CD4-positive, alpha-beta T cell (primary cell): ENCODE measurements around the gene RPS14. TPM values are rescaled to one million over a fixed set of nuclear protein-coding genes. Genes with fewer than 3 reads are reported as not detected.
A peak's percentile ranks its signal among the peaks of the same experiment; 100 is the strongest.

Experiments used
- ATAC-seq: fragments of 200-7000 bp; cut with Tn5 transposase; one replicate; pipeline ENCODE4 v1.10.0; 2022; ENCODE audit warnings: mild to moderate bottlenecking; ENCODE audit not compliant: poor library complexity
- CTCF ChIA-PET: fragments of 350-600 bp; sonication (Branson Sonifier 250); formaldehyde crosslinking; loops from one replicate; lab custom pipeline; 2021; ENCODE audit warnings: antibody characterized with exemption, inconsistent platforms; lab: Charles Lee
- POLR2A ChIA-PET: fragments of 350-600 bp; sonication (Branson Sonifier 250); formaldehyde crosslinking; loops from one replicate; lab custom pipeline; 2021; ENCODE audit warnings: antibody characterized with exemption, inconsistent platforms; lab: Charles Lee
- DNase-seq, 14 experiments: peaks; one replicate each; pipeline ENCODE4 v3.0.0-alpha.2; 2013 to 2020; ENCODE audit warnings: mixed read lengths in 2 of 14
- H3K27ac ChIP-seq, 2 donors: one replicate each; pipeline versions ENCODE4 v1.5.1 to v1.7.0; 2013; ENCODE audit warnings: low read length in 2 of 2, low read depth in 1 of 2, mild to moderate bottlenecking in 1 of 2
- H3K27me3 ChIP-seq, 2 experiments: 1 replicate in 1 of 2; 2 replicates in 1 of 2; pipeline versions ENCODE4 v1.6.1 to v1.7.0; 2013; ENCODE audit warnings: low read length in 2 of 2, control low read depth in 1 of 2, mild to moderate bottlenecking in 1 of 2, moderate library complexity in 1 of 2; ENCODE audit not compliant: insufficient read depth in 2 of 2, control insufficient read depth in 1 of 2
- H3K36me3 ChIP-seq: one replicate; pipeline ENCODE4 v1.6.1; 2013; ENCODE audit warnings: low read length, control low read depth; ENCODE audit not compliant: insufficient read depth
- H3K4me1 ChIP-seq: one replicate; pipeline ENCODE4 v1.6.1; 2013; ENCODE audit warnings: low read length, control low read depth; ENCODE audit not compliant: insufficient read depth
- H3K4me3 ChIP-seq: one replicate; pipeline ENCODE4 v1.5.1; 2013; ENCODE audit warnings: mild to moderate bottlenecking, low read length, moderate library complexity
- H3K9me3 ChIP-seq, 2 experiments: 1 replicate in 1 of 2; 2 replicates in 1 of 2; pipeline versions ENCODE4 v1.6.1 to v1.7.0; 2013; ENCODE audit warnings: low read length in 2 of 2, mild to moderate bottlenecking in 2 of 2, control low read depth in 1 of 2, moderate library complexity in 1 of 2; ENCODE audit not compliant: control insufficient read depth in 1 of 2, insufficient read depth in 1 of 2
- H3K27ac Mint-ChIP-seq: one replicate; pipeline ENCODE4 v1.8.0; 2020; ENCODE audit warnings: mixed read lengths
- H3K27me3 Mint-ChIP-seq: one replicate; pipeline ENCODE4 v1.8.0; 2021; ENCODE audit warnings: mixed read lengths
- H3K36me3 Mint-ChIP-seq: one replicate; pipeline ENCODE4 v1.8.0; 2021; ENCODE audit warnings: low read depth, mixed read lengths
- H3K4me1 Mint-ChIP-seq: one replicate; pipeline ENCODE4 v1.8.0; 2021; ENCODE audit warnings: low read depth, mixed read lengths
- H3K4me3 Mint-ChIP-seq: one replicate; pipeline ENCODE4 v1.8.0; 2020; ENCODE audit warnings: mild to moderate bottlenecking, mixed read lengths
- H3K9me3 Mint-ChIP-seq: one replicate; pipeline ENCODE4 v1.8.0; 2020; ENCODE audit warnings: mixed read lengths
- CTCF ChIP-seq: fragments of 200-600 bp; IDR thresholded peaks from one replicate; pipeline ENCODE4 v1.8.0; 2022; ENCODE audit warnings: antibody characterized with exemption, mild to moderate bottlenecking
- intact Hi-C, 2 experiments: fragments of 100-400 bp; cut with DNase I in 1 of 2; cut with micrococcal nuclease in 1 of 2; formaldehyde crosslinking; loops; one replicate each; pipeline versions ENCODE4 v1.15.1 to v1.9.0; 2023 to 2025; cut with DNase I, micrococcal nuclease
- total RNA-seq, 174 experiments: library from RNA in 2 of 174; stranded (reverse) in 2 of 174; gene quantifications; one replicate each; pipeline ENCODE4 v1.2.3 and lab custom pipeline; 2021 to 2026

Gene RPS14
- total RNA-seq, 2 experiments from 2014 or later: 5,224 to 5,317 TPM

GRCh38 chr5:150398722-150399523, 50.6 kb downstream of the RPS14 start:
- no peak for TF ChIP-seq CTCF
- Mint-ChIP-seq H3K4me1 (no peaks in the 10 kb centered on the region), H3K36me3 (peaks cover 87% of the 10 kb centered on the region), H3K27ac (peak overlapping the region; percentile 65), H3K4me3 (no peak overlapping the region), H3K9me3 (no peaks in the 10 kb centered on the region), H3K27me3 (no peaks in the 10 kb centered on the region)
- ChIA-PET CTCF (interaction anchor here (0.6 to 3.4 kb wide), 4 partner anchors 10 to 853 kb away, joined by 3 to 28 read pairs (median 11); partner anchors contain the start of gene CD74), POLR2A (interaction anchor here (0.9 to 3.0 kb wide), 4 partner anchors 11 to 37 kb away, joined by 4 to 18 read pairs (median 9); partner anchors contain the start of gene CD74)
- Histone ChIP-seq H3K4me1 (no peaks in the 10 kb centered on the region), H3K27me3 (no peaks in the 10 kb centered on the region), H3K27ac (no peak overlapping the region), H3K9me3 (no peaks in the 10 kb centered on the region), H3K36me3 (peaks cover 89% of the 10 kb centered on the region), H3K4me3 (no peak overlapping the region)
- ATAC-seq (peak; percentile 62), DNase-seq (peak in 5 of 14 experiments; percentile 17 to 69 (median 27))
- intact Hi-C loops: loop anchor here in 1 of 2 experiments (1.0 kb wide), 1 partner anchor 37 kb away; no protein-coding TSS in a partner anchor

GRCh38 chr5:150397782-150398721, 51.5 kb downstream of the RPS14 start:
- H3K9me3 Mint-ChIP-seq: no peaks in the 10 kb centered on the region
- POLR2A ChIA-PET: interaction anchor here (0.6 to 3.0 kb wide), 5 partner anchors 10 to 38 kb away, joined by 3 to 18 read pairs (median 5); partner anchors contain the start of gene CD74
- no peak overlapping the region for H3K4me3 ChIP-seq
- H3K4me3 Mint-ChIP-seq: no peak overlapping the region
- peaks cover 91% of the 10 kb centered on the region for H3K36me3 ChIP-seq
- no peaks in the 10 kb centered on the region for H3K4me1 ChIP-seq
- no peaks in the 10 kb centered on the region for H3K27me3 Mint-ChIP-seq
- peaks cover 93% of the 10 kb centered on the region for H3K36me3 Mint-ChIP-seq
- no peak for TF ChIP-seq CTCF
- no peaks in the 10 kb centered on the region for H3K4me1 Mint-ChIP-seq
- H3K27me3 ChIP-seq: no peaks in the 10 kb centered on the region
- CTCF ChIA-PET: interaction anchor here (0.6 to 3.4 kb wide), 4 partner anchors 14 to 854 kb away, joined by 3 to 28 read pairs (median 12); partner anchors contain the start of genes CD74 and RPS14
- H3K27ac Mint-ChIP-seq: no peak overlapping the region
- DNase-seq: no peak
- intact Hi-C loops: loop anchor here (1.0 to 2.0 kb wide), 2 partner anchors 38 to 39 kb away; no protein-coding TSS in a partner anchor
- H3K9me3 ChIP-seq: no peaks in the 10 kb centered on the region
- ATAC-seq: no peak
- H3K27ac ChIP-seq: no peak overlapping the region
